HG03175 (cell line): Measurements from ENCODE around the gene PPIL3.
"Not testable (repeated sequence)": the region's sequence is repeated elsewhere in the genome, so short reads cannot be mapped to it uniquely, and the experiment has no call there.

Source experiments
- ATAC-seq: cut with Tn5 transposase; IDR thresholded peaks from one replicate; pipeline ENCODE4 v1.9.1; 2021; ENCODE audit warnings: mild to moderate bottlenecking, moderate library complexity; ENCODE audit not compliant: unreplicated experiment

PPIL3 gene

DNA sequence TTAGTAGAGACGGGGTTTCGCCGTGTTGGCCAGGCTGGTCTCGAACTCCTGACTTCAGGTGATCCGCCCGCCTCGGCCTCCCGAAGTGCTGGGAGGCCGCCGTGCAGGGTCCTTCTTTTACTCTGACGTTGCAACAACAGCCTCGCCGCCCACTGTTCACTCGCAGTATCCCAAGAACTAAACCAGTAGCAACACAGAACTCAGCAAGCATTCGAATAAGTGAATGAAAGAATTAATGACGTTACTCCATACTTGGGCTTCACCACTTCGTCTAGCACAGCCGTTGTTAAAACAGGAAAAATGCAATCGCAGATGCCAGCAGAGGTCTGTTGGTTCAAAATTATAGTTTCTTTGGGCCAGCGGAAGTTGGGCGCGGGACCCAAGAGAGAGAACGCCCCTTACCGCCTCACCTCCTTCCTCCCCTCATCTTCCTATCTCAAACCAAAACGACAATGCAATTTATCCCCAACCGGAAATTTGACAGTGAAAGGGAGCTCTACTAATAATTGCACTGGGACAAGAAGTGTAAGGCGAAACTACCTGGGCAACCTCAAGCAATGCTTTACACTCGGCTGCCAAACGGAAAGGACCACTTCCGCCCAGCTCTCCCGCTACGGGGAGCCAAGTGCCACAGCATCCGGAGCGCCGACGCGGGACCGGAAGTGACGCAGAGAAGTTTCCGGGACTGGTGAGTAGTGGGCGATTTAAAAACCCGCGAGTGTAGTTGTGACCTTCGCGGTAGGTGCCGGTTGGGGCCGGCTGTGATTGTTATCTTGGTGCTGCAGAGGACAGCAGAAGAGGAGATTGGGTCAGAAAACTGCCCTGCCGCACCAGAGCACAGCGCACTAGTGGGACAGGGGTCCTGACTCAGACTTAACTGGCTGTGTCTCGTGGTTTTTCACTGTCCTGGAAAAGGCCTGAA lies at the start of gene PPIL3, which contains the start of gene NIF3L1:
TSS of gene PPIL3 (minus strand) at position 374 of the 922 bp plus-strand sequence. CDS start 1,462 bp downstream, outside the sequence.
TSS of gene NIF3L1 (plus strand) at position 668 of the 922 bp plus-strand sequence. CDS start 2,573 bp downstream, outside the sequence.
- peak; percentile 86 for ATAC-seq

DNA sequence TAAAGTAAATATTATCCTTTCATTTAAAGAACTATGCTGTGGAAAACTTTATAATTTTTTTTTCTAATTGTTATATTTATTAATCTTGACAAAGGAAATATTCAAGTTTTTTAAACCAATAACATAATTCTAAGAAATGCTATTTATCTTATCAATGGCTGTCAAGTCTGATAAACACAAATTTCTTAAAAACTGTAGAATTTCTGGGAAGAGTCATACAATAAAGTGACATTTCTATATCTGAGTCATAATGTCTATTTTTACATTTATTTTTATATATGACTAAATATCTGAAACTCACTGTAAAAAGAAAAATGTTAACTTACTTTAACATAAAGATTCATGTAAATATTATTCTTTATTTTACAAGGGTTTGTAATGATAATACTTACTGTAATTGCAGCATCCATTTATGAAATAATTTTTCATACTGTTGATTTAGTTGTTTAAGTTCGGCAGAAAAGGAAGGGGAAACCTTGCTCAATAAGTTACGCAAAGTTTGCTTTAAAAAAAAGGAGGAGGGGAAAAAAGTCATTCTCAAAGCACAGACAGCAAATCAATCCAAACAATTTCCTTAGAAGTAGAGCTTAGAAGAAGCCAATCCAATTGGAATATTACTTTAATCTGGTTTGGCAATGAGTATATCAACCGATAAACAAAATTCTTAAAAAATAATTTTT lies 42.2 kb upstream of the PPIL3 start:
- no peak for ATAC-seq

GRCh38 chr2:200929334-200930249 lies 40.7 kb upstream of the PPIL3 start:
- ATAC-seq = no peak

GRCh38 chr2:200922439-200922838 lies 33.6 kb upstream of the PPIL3 start:
- ATAC-seq = no peak

GRCh38 chr2:200913654-200914053 lies 24.8 kb upstream of the PPIL3 start:
- no peak for ATAC-seq

DNA sequence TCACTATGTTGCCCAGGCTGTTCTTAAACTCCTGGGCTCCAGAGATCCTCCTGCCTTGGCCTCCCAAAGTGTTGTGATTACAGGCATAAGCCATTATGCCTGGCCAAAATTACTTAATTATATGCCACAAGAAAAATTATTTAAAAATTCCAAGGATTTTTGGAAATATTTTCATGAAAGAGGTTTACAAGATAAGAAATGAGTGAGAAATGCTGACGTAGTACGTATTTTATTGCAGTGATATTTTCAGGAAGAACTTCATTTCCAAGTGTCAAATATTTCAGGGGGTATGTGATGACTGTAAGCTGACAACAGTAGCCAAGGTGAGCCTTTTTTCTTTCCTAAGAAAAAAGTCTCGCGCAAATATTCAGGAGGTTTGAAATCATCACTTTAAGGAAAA lies 21.1 kb upstream of the PPIL3 start:
- ATAC-seq = no peak

- ATAC-seq = no peak
Measured at GRCh38 chr2:200905618-200906296, 16.9 kb upstream of the PPIL3 start.

DNA sequence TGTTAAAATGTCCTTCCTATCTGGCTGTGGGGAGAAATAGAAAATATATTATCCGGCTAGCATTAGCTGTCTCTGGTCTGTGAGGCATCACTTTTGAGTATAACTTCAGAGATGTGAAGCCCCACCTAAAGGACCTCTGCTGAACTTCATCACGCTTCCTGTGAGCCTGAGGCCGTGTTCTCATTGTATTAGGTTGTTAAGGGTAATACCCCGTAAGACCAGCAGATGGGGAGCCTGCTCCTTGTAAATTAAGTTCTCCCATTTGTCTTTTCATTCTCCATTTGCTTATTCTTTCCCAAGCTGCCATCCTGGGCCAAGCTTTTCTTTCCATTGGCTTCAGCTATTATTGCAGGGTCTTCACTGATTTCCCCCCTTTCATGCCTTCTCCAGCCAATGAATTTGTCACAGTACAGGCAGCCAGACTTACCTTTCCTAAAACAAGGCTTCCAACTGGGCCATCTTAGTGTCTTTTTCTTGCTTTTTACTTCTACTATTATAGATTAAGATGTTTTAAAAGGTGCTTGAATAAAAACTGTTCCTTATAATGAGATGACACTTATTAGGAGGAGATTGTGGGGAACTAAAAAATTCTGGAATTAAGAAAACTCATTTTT lies 12.7 kb upstream of the PPIL3 start:
- peak; percentile 99 for ATAC-seq

DNA sequence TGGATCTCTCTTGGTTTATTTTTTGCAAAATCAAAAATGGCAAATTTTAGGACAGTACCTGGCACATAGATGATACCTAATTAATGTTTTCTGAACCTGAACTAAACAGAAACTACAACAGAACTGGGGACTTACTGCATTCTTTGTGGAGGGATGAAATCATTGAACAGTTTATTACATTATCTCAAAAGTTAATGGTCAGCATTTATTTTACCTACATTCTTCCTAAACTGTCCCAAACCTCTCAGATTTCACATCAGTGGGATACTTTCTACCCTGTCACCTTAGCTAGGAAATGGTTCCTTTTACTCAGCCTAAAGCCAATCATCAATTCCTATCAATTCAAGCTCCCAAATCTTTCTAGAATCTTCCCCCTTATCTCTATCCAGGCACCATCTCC lies 10.6 kb upstream of the PPIL3 start:
- ATAC-seq = no peak

DNA sequence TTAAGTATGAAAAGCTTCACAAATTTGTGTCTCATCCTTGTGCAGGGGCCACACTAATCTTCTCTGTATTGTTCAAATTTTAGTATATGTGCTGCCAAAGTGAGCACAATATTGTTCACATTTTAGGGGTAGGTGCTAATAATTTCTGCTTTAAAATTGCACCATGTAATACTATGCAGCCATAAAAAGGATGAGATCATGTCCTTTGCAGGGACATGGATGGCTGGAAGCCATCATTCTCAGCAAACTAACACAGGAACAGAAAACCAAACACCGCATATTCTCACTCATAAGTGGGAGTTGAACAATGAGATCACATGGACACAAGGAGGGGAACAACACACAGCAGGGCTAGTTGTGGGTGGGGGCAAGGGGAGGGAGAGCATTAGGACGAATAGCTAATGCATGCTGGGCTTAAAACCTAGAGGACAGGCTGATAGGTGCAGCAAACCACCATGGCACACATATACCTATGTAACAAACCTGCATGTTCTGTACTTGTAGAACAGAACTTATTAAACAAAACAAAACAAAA lies 7.1 kb downstream of the PPIL3 start:
- not testable (repeated sequence) for ATAC-seq

GRCh38 chr2:200878289-200878880 lies 10.5 kb downstream of the PPIL3 start:
- no peak for ATAC-seq

DNA sequence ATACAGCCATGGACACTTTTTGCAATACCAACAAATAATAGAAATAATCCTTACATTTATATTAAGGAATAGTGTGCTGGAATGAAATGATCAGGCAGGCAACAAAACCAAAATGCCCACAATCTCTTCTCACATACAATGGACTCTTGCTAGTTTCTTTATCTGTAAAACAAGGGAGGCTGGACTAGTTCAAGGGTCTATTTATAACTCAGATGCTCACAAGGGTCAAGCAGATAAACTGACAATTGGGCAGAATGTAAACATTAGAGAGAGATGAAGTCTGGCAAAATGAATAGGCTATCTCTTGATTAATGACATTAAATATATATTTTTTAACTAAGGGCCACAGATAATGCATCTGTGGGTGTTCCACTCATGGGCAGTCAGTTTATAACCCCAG lies 11.4 kb downstream of the PPIL3 start:
- ATAC-seq = no peak

DNA sequence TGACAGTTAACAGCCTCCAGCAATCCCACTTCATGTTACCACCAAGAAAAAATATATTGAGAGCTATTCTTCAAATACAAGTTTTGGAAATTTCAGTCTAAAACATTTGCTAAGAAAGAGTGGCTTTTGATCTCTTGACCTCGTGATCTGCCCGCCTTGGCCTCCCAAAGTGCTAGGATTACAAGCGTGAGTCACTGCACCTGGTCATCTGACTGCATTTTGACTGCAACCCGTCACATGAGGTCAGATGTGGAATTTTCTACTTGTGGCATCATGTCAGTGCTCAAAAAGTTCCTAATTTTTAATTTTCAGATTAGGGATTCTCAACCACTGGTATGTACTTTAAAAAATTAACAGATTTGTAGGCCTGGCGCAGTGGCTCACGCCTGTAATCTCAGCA lies 15.3 kb downstream of the PPIL3 start:
- ATAC-seq = no peak

DNA sequence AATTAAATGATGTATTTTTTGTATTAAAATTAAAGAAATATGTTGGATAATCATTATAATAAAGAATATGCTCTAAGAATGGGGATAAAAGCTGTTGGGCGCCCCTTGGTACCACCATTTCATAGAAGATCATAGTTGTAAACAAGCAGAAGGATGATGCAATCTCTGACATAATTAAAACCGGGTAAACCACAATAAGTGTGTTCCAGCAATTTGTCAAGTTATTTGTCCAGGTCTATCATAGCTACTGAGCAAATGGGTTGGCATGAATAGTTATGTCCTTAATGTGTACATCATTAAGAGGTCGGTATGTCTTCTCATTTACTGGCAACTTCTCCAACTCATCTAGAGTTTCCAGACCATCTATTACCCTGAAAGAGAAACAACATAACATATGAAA lies 17.7 kb downstream of the PPIL3 start:
- ATAC-seq = no peak

- no peak for ATAC-seq
Measured at GRCh38 chr2:200869014-200869413, 19.9 kb downstream of the PPIL3 start.

- ATAC-seq = peak; percentile 82
Measured at GRCh38 chr2:200864176-200865034, 24.5 kb downstream of the PPIL3 start, which contains the start of gene CLK1. Gene CLK1, minus strand, starts transcription at chr2:200864658. Its CDS starts 2,796 bp downstream, at chr2:200861862.

DNA sequence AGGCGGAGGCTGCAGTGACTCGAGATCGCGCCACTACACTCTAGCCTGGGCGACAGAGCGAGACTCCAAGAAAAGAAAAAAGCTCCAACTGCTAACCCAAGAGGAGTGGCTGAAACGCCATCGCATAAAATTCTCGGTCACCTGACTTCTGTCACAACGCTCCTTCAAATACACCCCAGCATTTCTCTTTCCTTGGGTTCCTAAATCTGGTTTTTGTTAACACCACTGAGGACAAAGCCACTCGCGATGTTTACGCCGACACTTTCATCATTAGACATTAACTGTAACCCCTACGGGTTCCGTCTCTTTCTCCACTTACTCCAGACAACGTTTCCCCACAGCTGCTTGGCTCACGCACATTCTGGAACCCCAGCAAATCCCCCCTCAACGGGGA lies 25.1 kb downstream of the PPIL3 start:
- no peak for ATAC-seq

DNA sequence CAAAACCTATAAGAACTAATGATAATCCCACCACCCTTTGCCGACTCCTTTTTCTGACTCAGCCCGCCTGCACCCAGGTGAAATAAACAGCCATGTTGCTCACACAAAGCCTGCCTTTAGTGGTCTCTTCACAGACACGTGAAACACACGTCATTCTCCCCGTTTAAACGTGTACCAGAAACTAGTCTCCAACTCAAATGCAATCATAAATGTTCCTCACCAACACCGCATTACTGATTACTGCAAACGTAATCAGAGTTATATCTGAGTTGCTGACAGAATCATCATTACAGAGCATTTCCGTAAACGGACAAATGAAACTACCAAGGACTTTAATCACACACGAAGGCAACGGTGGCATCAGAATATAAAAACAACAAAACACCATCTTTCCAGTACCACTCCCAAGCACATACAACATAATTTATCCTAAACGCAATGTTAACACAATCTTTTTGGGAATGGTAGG lies 26.3 kb downstream of the PPIL3 start:
- ATAC-seq = no peak
